Body of pancreas (tissue), 4 donors: ENCODE measurements around the gene SEC14L1.

Experiments
- POLR2A ChIP-seq, 3 donors: fragments of 450-650 bp; IDR thresholded peaks; one replicate each; pipeline ENCODE4 v1.6.1; 2016; ENCODE audit warnings: antibody characterized with exemption in 3 of 3, mild to moderate bottlenecking in 2 of 3
- TF ChIP-seq, protein P1 (sequence below), 7 experiments: fragments of 450-650 bp in 4 of 7; fragments of 200-600 bp in 3 of 7; sonication (generic) in 3 of 7; IDR thresholded peaks; one replicate each; pipeline ENCODE4 v1.5.1; 2016 to 2019; ENCODE audit warnings: antibody characterized with exemption in 7 of 7

DNA sequence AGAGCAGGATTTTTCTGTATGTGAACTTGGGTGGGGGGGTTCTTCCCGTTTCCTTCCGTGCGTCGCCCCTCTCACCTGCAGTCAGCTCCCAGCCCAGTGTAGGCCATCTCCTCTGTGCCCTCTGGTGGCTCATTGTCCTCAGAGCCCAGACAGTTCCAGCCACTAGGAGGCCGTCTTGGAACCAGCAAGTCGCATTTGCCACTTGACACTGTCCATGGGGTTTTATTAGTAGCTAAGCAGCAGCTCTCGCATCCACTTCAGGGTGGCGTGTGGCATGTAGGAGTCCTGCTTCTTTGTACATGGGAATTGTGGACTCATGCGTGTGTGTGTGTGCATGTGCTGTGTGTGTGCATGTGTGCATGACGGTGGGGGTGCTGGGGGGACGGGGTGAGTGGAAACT, 74.0 kb downstream of the SEC14L1 start:
- TF ChIP-seq, protein P1, sequence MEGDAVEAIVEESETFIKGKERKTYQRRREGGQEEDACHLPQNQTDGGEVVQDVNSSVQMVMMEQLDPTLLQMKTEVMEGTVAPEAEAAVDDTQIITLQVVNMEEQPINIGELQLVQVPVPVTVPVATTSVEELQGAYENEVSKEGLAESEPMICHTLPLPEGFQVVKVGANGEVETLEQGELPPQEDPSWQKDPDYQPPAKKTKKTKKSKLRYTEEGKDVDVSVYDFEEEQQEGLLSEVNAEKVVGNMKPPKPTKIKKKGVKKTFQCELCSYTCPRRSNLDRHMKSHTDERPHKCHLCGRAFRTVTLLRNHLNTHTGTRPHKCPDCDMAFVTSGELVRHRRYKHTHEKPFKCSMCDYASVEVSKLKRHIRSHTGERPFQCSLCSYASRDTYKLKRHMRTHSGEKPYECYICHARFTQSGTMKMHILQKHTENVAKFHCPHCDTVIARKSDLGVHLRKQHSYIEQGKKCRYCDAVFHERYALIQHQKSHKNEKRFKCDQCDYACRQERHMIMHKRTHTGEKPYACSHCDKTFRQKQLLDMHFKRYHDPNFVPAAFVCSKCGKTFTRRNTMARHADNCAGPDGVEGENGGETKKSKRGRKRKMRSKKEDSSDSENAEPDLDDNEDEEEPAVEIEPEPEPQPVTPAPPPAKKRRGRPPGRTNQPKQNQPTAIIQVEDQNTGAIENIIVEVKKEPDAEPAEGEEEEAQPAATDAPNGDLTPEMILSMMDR (IDR thresholded peaks at IDR 0.05): peak in 4 of 7 experiments; percentile 27 to 56 (median 48)
- no peak for TF ChIP-seq POLR2A (IDR thresholded peaks at IDR 0.05)
